Activated CD4-positive, alpha-beta memory T cell treated with anti-CD3 and anti-CD28 coated beads for 36 hours (primary cell): ENCODE measurements around the gene ANAPC7. TPM values are rescaled to one million over a fixed set of nuclear protein-coding genes. Genes with fewer than 3 reads are reported as not detected.
"Not testable (repeated sequence)": the region's sequence is repeated elsewhere in the genome, so short reads cannot be mapped to it uniquely, and the experiment has no call there.

Source experiments
- CTCF ChIA-PET: fragments of 350-600 bp; sonication (Branson Sonifier 250); formaldehyde crosslinking; loops from one replicate; lab custom pipeline; 2021; ENCODE audit warnings: antibody characterized with exemption, inconsistent platforms; lab: Charles Lee
- POLR2A ChIA-PET: fragments of 350-600 bp; sonication (Branson Sonifier 250); formaldehyde crosslinking; loops from one replicate; lab custom pipeline; 2021; ENCODE audit warnings: antibody characterized with exemption; lab: Charles Lee
- DNase-seq: peaks from one replicate; pipeline ENCODE4 v3.0.0-alpha.2; 2020
- H3K27ac Mint-ChIP-seq: one replicate; pipeline ENCODE4 v1.8.0; 2021; ENCODE audit warnings: mixed read lengths
- H3K27me3 Mint-ChIP-seq: one replicate; pipeline ENCODE4 v1.8.0; 2021; ENCODE audit warnings: mixed read lengths
- H3K36me3 Mint-ChIP-seq: one replicate; pipeline ENCODE4 v1.8.0; 2021; ENCODE audit warnings: mixed read lengths
- H3K4me1 Mint-ChIP-seq: one replicate; pipeline ENCODE4 v1.8.0; 2021; ENCODE audit warnings: low read depth, mixed read lengths
- H3K4me3 Mint-ChIP-seq: one replicate; pipeline ENCODE4 v1.8.0; 2021; ENCODE audit warnings: mild to moderate bottlenecking, mixed read lengths
- H3K9me3 Mint-ChIP-seq: one replicate; pipeline ENCODE4 v1.8.0; 2021; ENCODE audit warnings: mixed read lengths
- intact Hi-C: fragments of 100-400 bp; cut with micrococcal nuclease; formaldehyde crosslinking; loops from one replicate; pipeline ENCODE4 v1.15.1; 2023
- total RNA-seq, 2 experiments: library from RNA; stranded (reverse); gene quantifications; one replicate each; pipeline ENCODE4 v1.2.3, GENCODE V29; 2021

The ANAPC7 gene
- total RNA-seq, 2 experiments from 2014 or later, result 47.3 to 52.9 TPM

DNA sequence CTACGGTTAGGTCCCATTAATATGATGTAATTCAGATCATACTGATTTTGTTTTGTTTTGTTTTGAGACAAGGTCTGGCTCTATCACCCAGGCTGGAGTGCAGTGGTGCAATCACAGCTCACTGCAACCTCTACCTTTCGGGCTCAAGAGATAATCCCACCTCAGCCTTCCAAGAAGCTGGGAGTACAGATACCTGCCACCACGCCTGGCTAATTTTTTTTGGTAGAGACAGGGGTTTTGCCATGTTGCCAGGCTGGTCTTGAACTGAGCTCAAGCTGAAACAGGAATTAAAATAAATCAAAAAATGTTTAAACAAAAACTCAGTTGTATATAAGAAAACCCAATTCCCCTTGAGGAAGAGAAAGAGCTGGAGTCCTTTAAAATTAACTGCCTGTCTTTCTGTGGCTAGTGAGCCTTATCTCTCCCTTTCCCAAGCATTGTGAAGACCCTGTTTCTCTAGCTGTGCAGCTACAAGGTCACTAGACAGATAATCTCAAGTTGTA lies 17.7 kb upstream of the ANAPC7 start:
- CTCF ChIA-PET, result interaction anchor here (1.5 to 2.0 kb wide), 3 partner anchors 10 to 319 kb away, joined by 3 to 11 read pairs (median 6); no protein-coding TSS in a partner anchor
- no peaks in the 10 kb centered on the region for H3K9me3 Mint-ChIP-seq
- H3K36me3 Mint-ChIP-seq, result no peaks in the 10 kb centered on the region
- POLR2A ChIA-PET, result no interaction called here
- intact Hi-C loops, result no loop called here
- no peak overlapping the region for H3K4me3 Mint-ChIP-seq
- no peaks in the 10 kb centered on the region for H3K27me3 Mint-ChIP-seq
- no peak for DNase-seq
- H3K27ac Mint-ChIP-seq, result no peak overlapping the region
- no peaks in the 10 kb centered on the region for H3K4me1 Mint-ChIP-seq

DNA sequence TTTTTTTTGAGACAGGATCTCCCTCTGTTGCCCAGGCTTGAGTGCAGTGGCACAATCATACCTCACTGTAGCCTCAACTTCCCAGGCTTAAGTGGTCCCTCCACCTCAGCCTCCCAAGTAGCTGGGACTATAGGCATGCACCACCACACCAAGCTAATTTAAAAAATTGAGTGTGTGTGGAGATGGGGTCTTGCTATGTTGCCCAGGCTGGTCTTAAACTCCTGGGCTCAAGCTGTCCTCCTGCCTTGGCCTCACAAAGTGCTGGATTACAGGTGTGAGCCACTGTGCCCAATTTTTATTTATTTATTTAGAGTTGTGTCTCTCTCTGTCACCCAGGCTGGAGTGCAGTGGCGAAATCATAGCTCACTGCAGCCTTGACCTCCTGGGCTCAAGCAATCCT lies 17.1 kb upstream of the ANAPC7 start:
- H3K36me3 Mint-ChIP-seq, H3K27me3 Mint-ChIP-seq, H3K27ac Mint-ChIP-seq, H3K4me3 Mint-ChIP-seq, POLR2A ChIA-PET, H3K9me3 Mint-ChIP-seq, H3K4me1 Mint-ChIP-seq, intact Hi-C loops, DNase-seq: not testable (repeated sequence)
- CTCF ChIA-PET, result interaction anchor here (2.0 kb wide), 1 partner anchor 11 kb away, joined by 6 read pairs; no protein-coding TSS in a partner anchor

DNA sequence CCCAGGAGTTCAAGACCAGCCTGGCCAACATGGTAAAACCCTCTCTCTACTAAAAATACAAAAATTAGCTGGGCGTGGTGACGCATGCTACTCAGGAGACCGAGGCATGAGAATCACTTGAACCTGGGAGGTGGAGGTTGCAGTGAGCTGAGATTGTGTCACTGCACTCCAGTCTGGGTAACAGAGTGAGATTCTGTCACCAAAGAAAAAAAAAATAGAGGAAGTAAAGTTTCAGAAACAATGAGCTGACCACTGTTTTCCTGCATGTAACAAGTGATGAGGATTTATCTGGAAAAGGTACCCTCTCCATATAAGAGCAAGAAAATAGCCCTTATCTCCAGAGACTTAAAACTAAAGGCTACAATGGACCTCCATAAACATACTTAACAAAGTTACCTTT lies 13.6 kb upstream of the ANAPC7 start:
- H3K9me3 Mint-ChIP-seq, POLR2A ChIA-PET, H3K36me3 Mint-ChIP-seq, H3K27me3 Mint-ChIP-seq, H3K4me1 Mint-ChIP-seq, DNase-seq, H3K27ac Mint-ChIP-seq, H3K4me3 Mint-ChIP-seq, intact Hi-C loops: not testable (repeated sequence)
- CTCF ChIA-PET, result interaction anchor here (1.7 kb wide), 1 partner anchor 14 kb away, joined by 9 read pairs; no protein-coding TSS in a partner anchor

DNA sequence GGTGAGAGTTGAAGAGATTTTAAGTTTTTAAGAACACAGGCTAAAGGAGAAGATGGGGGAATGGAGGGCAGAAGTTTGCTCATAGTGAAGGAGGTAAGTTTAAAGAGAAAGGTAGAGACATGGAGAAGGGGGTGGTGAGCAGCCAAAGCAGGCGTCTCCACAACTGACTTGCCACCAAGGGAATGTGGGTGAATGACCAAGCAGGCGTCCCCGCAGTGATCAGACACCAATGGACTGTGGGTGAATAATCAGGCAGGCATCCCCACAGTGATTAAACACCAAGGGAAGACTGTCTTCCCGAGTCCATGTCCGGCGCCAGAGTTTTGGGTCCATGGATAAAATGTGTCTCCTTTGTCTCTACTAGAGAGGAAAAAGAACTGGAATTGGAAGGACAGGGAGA lies 6.6 kb upstream of the ANAPC7 start:
- H3K9me3 Mint-ChIP-seq, intact Hi-C loops, H3K27me3 Mint-ChIP-seq, H3K36me3 Mint-ChIP-seq, CTCF ChIA-PET, H3K27ac Mint-ChIP-seq, H3K4me3 Mint-ChIP-seq, POLR2A ChIA-PET, H3K4me1 Mint-ChIP-seq, DNase-seq: not testable (repeated sequence)

DNA sequence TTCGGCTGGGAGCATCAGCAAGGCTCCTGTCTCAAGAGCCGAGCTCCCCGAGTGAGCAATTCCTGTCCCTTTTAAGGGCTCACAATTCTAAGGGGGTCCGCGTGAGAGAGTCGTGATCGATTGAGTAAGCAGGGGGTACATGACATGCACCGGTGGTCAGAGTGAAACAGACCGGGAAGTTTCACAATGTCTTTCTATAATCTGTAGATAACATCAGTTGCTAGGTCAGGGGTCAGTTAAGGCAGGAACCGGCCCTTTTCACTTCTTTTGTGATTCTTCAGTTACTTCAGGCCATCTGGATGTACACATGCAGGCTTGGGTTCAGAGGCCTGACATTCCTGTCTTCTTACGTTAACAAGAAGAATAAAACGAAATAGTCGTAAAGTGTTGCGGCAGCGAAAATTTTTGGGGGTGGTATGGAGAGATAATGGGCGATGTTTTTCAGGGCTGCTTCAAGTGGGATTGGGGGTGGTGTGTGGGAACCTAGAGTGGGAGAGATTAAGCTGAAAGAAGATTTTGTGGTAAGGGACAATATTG lies 1.7 kb upstream of the ANAPC7 start:
- CTCF ChIA-PET, result interaction anchor here (3.5 kb wide), 1 partner anchor 26 kb away, joined by 24 read pairs; no protein-coding TSS in a partner anchor
- intact Hi-C loops, DNase-seq, H3K27me3 Mint-ChIP-seq, H3K27ac Mint-ChIP-seq, H3K9me3 Mint-ChIP-seq, POLR2A ChIA-PET, H3K4me3 Mint-ChIP-seq: not testable (repeated sequence)
- Mint-ChIP-seq H3K36me3 (peaks cover 15% of the 10 kb centered on the region), H3K4me1 (peaks cover 20% of the 10 kb centered on the region)

DNA sequence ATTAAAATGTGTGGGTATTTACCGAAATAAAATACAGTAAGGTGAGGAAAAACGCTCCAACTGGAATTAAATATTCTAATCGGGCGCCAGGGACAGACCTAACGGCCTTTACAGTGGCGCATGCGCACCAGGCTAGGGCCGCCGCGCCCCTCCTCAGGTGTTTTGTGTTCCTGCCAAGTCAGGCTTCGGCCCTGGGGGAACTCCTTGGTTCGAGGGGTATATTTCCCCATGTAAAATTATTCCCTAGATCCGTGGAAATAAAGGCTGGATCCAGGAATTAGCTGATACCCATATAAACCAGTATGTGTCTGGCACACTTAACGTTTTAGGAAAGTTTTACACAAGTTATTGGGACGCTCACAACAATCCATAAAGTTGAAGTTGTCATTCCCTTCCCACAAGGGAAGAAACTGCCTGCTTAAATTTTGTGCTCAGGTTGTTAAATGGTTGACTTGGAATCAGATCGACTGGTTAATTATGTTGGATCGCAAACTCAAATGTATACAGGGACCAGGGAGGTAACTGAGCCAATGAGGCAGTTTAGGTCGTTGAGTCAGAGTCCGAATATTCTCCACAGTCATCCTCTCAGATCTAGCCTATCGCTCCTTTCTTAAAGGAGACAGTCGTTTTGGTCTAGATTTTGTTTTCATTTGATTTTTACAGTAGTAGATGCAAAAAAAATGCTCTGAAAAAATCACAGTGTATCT lies 621 bp upstream of the ANAPC7 start:
- Mint-ChIP-seq H3K4me1 (peaks cover 23% of the 10 kb centered on the region), H3K27me3 (no peaks in the 10 kb centered on the region), H3K4me3 (peak overlapping the region; percentile 99), H3K36me3 (peaks cover 18% of the 10 kb centered on the region), H3K27ac (peak overlapping the region; percentile 99), H3K9me3 (no peaks in the 10 kb centered on the region)
- POLR2A ChIA-PET, result interaction anchor here (1.0 kb wide), 1 partner anchor 27 kb away, joined by 9 read pairs; no protein-coding TSS in a partner anchor
- CTCF ChIA-PET, result interaction anchor here (3.5 kb wide), 1 partner anchor 27 kb away, joined by 24 read pairs; no protein-coding TSS in a partner anchor
- intact Hi-C loops, result loop anchor here (1.0 to 5.0 kb wide), 3 partner anchors 27 to 98 kb away; partner anchors contain the start of genes RAD9B and VPS29
- DNase-seq, result peak; percentile 82

DNA sequence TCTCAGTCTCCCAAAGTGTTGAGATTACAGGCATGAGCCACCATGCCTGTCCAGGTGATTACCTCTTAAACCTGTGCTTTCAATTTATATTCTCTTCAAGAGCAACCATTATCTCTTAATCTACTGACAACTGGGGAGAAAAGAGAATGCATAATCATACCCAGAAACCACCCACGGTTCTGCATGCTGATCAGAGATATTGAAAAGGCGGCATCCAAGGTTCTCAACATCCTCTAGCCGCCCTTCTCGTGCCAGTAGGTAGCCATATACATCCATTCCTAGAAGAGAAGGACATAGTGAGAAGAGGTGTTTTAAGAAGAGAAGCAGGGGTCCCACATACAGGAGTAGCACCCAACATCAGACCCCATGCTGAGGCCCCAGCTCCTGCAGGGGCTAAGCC lies 20.8 kb downstream of the ANAPC7 start:
- POLR2A ChIA-PET, result no interaction called here
- peak; percentile 43 for DNase-seq
- intact Hi-C loops, result no loop called here

DNA sequence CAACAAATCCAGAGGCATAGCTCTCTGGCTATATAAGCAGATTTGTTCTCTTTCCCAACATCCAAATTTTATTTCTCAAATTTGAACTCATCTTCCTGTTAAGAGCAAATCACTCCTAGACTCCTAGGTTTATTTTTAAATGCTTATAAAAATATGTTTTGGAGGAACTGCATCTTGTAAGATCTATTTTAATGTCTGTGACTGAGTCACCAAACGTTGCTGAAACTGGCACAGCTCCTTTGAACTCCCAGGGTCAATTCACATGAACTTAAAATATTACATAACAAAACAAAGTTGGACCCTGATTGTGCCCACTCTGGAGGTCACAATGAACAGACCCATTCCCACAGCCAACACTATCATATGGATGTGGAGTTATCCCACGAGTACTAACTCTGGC lies 23.9 kb downstream of the ANAPC7 start:
- Mint-ChIP-seq H3K36me3 (peaks cover 51% of the 10 kb centered on the region), H3K4me1 (peaks cover 14% of the 10 kb centered on the region), H3K27ac (no peak overlapping the region), H3K9me3 (no peaks in the 10 kb centered on the region), H3K27me3 (no peaks in the 10 kb centered on the region), H3K4me3 (no peak overlapping the region)
- CTCF ChIA-PET, result interaction anchor here (0.8 to 1.0 kb wide), 2 partner anchors 12 to 52 kb away, joined by 3 read pairs; no protein-coding TSS in a partner anchor
- POLR2A ChIA-PET, result interaction anchor here (0.6 to 1.1 kb wide), 2 partner anchors 9 to 1036 kb away, joined by 3 read pairs; no protein-coding TSS in a partner anchor
- intact Hi-C loops, result no loop called here
- DNase-seq, result no peak

More for the DNA sequence above, 20.8 kb downstream of the ANAPC7 start:
- Mint-ChIP-seq H3K4me1 (peaks cover 21% of the 10 kb centered on the region), H3K27me3 (no peaks in the 10 kb centered on the region), H3K36me3 (peaks cover 53% of the 10 kb centered on the region), H3K27ac (peak overlapping the region; percentile 21), H3K9me3 (no peaks in the 10 kb centered on the region), H3K4me3 (no peak overlapping the region)
- CTCF ChIA-PET, result interaction anchor here (0.6 kb wide), 1 partner anchor 49 kb away, joined by 5 read pairs; no protein-coding TSS in a partner anchor

DNA sequence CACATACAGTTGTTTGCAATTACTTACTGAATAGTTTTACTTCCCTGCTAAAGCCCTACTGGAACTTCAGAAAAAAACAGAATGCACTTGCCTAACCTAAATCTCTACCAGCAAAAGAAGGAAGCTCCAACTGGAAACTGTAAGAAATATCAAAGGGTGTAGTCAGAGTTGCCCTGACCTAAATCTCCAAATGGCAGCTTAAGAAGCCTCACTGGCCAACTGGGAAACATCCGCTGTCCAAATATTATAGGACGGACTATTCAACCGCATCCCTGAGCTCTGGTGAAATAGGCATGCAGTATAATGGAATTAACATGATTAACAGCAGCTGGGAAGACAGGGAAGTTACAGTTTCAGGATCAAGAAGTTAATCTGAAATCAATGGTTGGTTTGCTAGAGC lies 24.3 kb downstream of the ANAPC7 start:
- intact Hi-C loops, result no loop called here
- peaks cover 54% of the 10 kb centered on the region for H3K36me3 Mint-ChIP-seq
- POLR2A ChIA-PET, result interaction anchor here (0.6 kb wide), 1 partner anchor 1037 kb away, joined by 3 read pairs; no protein-coding TSS in a partner anchor

DNA sequence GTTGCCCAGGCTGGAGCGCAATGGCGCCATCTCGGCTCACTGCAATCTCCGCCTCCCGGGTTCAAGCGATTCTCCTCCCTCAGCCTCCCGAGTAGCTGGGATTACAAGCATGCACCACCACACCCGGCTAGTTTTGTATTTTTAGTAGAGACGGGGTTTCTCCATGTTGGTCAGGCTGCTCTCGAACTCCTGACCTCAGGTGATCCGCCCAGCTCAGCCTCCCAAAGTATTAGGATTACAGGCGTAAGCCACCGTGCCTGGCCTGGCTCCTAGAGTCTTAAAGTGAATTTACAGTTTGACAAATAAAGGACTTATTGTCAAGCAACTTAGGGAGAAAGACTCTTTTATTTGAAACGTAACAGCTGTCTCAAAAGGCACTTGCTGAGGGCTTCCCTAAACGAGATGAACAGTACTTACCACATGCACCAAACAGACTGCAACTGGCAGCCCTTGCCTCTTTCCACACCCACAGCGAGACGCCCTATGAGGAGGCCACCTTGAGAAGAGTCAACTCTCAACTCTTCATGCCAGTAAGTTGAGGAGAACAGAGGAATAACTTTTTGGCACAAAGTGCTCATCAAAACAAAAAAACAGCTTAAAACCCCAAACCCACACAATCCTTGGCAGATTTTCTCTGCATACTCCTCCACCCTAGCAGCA lies 25.2 kb downstream of the ANAPC7 start:
- POLR2A ChIA-PET, result interaction anchor here (0.6 kb wide), 1 partner anchor 240 kb away, joined by 4 read pairs; no protein-coding TSS in a partner anchor
- DNase-seq, H3K27ac Mint-ChIP-seq, H3K9me3 Mint-ChIP-seq, intact Hi-C loops, H3K4me3 Mint-ChIP-seq, H3K4me1 Mint-ChIP-seq, CTCF ChIA-PET, H3K27me3 Mint-ChIP-seq: not testable (repeated sequence)
- peaks cover 56% of the 10 kb centered on the region for H3K36me3 Mint-ChIP-seq

More for the DNA sequence above, 24.3 kb downstream of the ANAPC7 start:
- no peaks in the 10 kb centered on the region for H3K9me3 Mint-ChIP-seq
- no peaks in the 10 kb centered on the region for H3K27me3 Mint-ChIP-seq
- no peak for DNase-seq
- no peak overlapping the region for H3K27ac Mint-ChIP-seq
- no peak overlapping the region for H3K4me3 Mint-ChIP-seq
- CTCF ChIA-PET, result interaction anchor here (0.8 to 1.0 kb wide), 2 partner anchors 12 to 52 kb away, joined by 3 read pairs; no protein-coding TSS in a partner anchor
- peaks cover 11% of the 10 kb centered on the region for H3K4me1 Mint-ChIP-seq

DNA sequence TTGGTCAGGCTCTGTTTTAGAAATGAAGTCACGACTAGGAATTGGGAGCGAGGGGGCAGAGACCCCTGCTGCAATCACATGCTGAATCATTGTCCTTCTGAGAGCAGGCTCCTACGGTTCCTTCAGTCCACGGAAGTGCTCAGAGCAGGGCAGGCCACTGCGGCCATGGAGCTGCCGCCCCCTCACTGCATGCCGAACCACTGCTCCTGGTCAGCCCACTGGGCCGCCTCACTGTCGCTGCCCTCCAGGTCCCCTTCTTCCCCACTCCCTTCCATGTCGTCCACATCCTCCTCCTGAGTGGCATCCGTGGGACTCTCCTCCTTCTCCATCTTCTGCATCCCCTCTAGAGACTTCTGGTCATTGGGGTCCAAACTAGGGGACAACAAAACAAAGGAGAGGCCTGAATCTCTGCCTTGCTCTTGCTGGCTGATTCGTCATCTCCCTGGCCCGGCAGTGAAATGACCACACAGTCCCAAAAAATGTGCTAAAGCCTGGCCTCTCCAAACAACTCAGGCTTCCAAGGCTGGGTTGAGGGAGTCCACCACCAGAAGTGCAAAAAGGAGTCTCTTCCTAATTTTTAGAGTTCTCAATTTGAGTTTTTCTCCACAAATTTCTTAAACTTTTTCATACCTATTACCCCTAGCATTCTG lies 29.4 kb downstream of the ANAPC7 start:
- ChIA-PET POLR2A (no interaction called here), CTCF (interaction anchor here (0.6 to 1.4 kb wide), 2 partner anchors 55 to 57 kb away, joined by 3 to 10 read pairs; no protein-coding TSS in a partner anchor)
- Mint-ChIP-seq H3K27ac (no peak overlapping the region), H3K4me1 (no peaks in the 10 kb centered on the region), H3K9me3 (no peaks in the 10 kb centered on the region), H3K4me3 (no peak overlapping the region), H3K36me3 (peaks cover 40% of the 10 kb centered on the region), H3K27me3 (no peaks in the 10 kb centered on the region)
- no peak for DNase-seq
- intact Hi-C loops, result no loop called here
